Measurements from ENCODE around the gene FCGR3A. TPM values are rescaled to one million over a fixed set of nuclear protein-coding genes. Genes with fewer than 3 reads are reported as not detected.

Gene FCGR3A
- total and polyA plus RNA-seq, 2 of the 8 experiments (the other 6 are each of a cell fraction or from before 2014, with no cell fraction given), result not detected

DNA sequence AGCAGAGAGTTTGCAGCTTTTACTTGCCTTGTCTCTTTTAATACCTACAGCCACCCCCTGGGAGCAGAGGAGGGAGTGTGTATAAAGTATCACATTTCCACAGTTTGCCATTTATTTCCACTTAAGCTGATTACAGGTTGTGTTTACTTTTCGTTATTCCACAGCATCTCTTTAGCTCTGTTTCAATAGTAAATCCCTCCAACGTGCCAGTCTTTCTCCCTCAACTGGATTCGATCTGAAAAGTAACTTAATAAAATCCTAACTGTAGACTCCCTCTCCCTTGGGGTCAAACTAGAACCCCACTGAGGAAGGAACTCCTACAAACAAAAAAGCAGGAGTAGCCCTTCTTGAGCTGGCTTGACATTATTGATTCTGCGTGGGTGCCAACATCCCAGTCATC, 47.4 kb downstream of the FCGR3A start:
- no peaks in the 10 kb centered on the region; a peak in 1 of 7 replicates for H3K27me3 ChIP-seq (replicated peaks in 1 of 4; ENCODE audit: control insufficient read depth in 3 of 4, extremely low read depth in 1 of 4, insufficient read depth in 3 of 4, low read length in 3 of 4)
- TF ChIP-seq CHD1 (IDR thresholded peaks at IDR 0.05; ENCODE audit: low read depth, low read length) (no peak), ATF3 (IDR thresholded peaks at IDR 0.05; ENCODE audit: insufficient read depth, low read depth, low read length) (no peak), CTCF (IDR thresholded peaks at IDR 0.05; ENCODE audit: control extremely low read depth in 1 of 3, insufficient read depth in 1 of 3, low read depth in 1 of 3, low read length in 3 of 3) (no peak), RAD21 (IDR thresholded peaks at IDR 0.05 in 1 of 2, conservative IDR thresholded peaks at IDR 0.05 in 1 of 2; ENCODE audit: low read depth in 2 of 2, low read length in 2 of 2) (no peak), TAF1 (IDR thresholded peaks at IDR 0.05; ENCODE audit: low read depth, low read length) (no peak), KDM4A (IDR thresholded peaks at IDR 0.05; ENCODE audit: low read depth, low read length, severe bottlenecking) (no peak), JUN (IDR thresholded peaks at IDR 0.05; ENCODE audit: low read depth, low read length) (no peak), CBX8 (IDR thresholded peaks at IDR 0.05; ENCODE audit: borderline replicate concordance, low read depth, low read length) (no peak), BACH1 (IDR thresholded peaks at IDR 0.05; ENCODE audit: low read length) (no peak), EZH2 (IDR thresholded peaks at IDR 0.05; ENCODE audit: low read depth, low read length, severe bottlenecking) (no peak), RXRA (IDR thresholded peaks at IDR 0.05; ENCODE audit: insufficient read depth, low read depth, low read length) (no peak)

More for the DNA sequence above, 47.4 kb downstream of the FCGR3A start:
- Histone ChIP-seq H2AK5ac (ENCODE audit: low read depth, low read length) (no peak overlapping the region), H4K20me1 (replicated peaks in 1 of 2; ENCODE audit: control insufficient read depth in 1 of 2, insufficient read depth in 2 of 2, low read length in 2 of 2) (no peaks in the 10 kb centered on the region), H2BK5ac (ENCODE audit: low read depth, low read length) (no peak overlapping the region), H3K14ac (ENCODE audit: insufficient read length) (no peak overlapping the region), H2BK15ac (ENCODE audit: low read length) (no peak overlapping the region), H3K18ac (ENCODE audit: extremely low read depth, low read length) (no peak overlapping the region), H3K9ac (replicated peaks in 1 of 4; ENCODE audit: extremely low read depth in 1 of 4, low read depth in 3 of 4, low read length in 3 of 4) (no peak overlapping the region), H4K5ac (ENCODE audit: insufficient read length, low read depth, low read length) (no peak overlapping the region), H3K56ac (replicated peaks; ENCODE audit: insufficient read length, low read depth, low read length) (no peak overlapping the region), H3K27ac (ENCODE audit: low read depth, low read length) (no peak overlapping the region), H3K36me3 (ENCODE audit: control insufficient read depth in 2 of 4, insufficient read depth in 4 of 4, low read length in 3 of 4) (no peaks in the 10 kb centered on the region), H3K79me1 (ENCODE audit: low read depth, low read length) (no peaks in the 10 kb centered on the region), H3K4me1 (replicated peaks in 1 of 4; ENCODE audit: control insufficient read depth in 3 of 4, insufficient read depth in 4 of 4, low read length in 3 of 4) (peaks cover 0 to 6% (median 0%) of the 10 kb centered on the region in 4 experiments; a peak in 3 of 7 replicates), H3K23me2 (ENCODE audit: low read depth, low read length) (no peaks in the 10 kb centered on the region), H2BK120ac (replicated peaks; ENCODE audit: low read depth, low read length) (no peak overlapping the region), H2AFZ (ENCODE audit: low read length) (no peak overlapping the region), H3K4me3 (ENCODE audit: extremely low read depth in 1 of 4, insufficient read depth in 2 of 4, low read depth in 3 of 4, low read length in 4 of 4) (no peak overlapping the region), H4K8ac (ENCODE audit: extremely low read depth, insufficient read depth, low read length) (no peak overlapping the region), H3K9me3 (ENCODE audit: insufficient read depth in 2 of 2, low read depth in 1 of 2, low read length in 1 of 2) (no peaks in the 10 kb centered on the region), H3K4ac (replicated peaks; ENCODE audit: insufficient read length, low read depth, low read length) (no peak overlapping the region), H3K23ac (ENCODE audit: insufficient read length) (no peak overlapping the region), H2BK12ac (ENCODE audit: low read depth, low read length) (no peak overlapping the region), H3K79me2 (ENCODE audit: control insufficient read depth in 1 of 2, insufficient read depth in 2 of 2, low read length in 2 of 2) (no peaks in the 10 kb centered on the region), H2BK20ac (ENCODE audit: low read length) (no peak overlapping the region), H4K91ac (replicated peaks; ENCODE audit: insufficient read length, low read length) (no peak overlapping the region), H3K4me2 (ENCODE audit: insufficient read depth in 1 of 2, low read depth in 2 of 2, low read length in 2 of 2) (no peak overlapping the region)
- 87% methylated on average over 4 of the region's 4 CpGs; no CpG with 5 or more reads in 1 of the 2 experiments for WGBS, 2 experiments (ENCODE audit: extremely low coverage in 1 of 2, insufficient coverage in 1 of 2, insufficient read length in 1 of 2, insufficient replicate concordance in 2 of 2, low coverage in 1 of 2, low lambda C conversion rate in 2 of 2, missing lambda C conversion rate in 1 of 2)
- POLR2A ChIA-PET (ENCODE audit: partially characterized antibody), result no interaction called here
- FAIRE-seq, result no peak
- DNase-seq (ENCODE audit: low read depth in 1 of 2, low spot score in 2 of 2), result no peak
- CTCF ChIA-PET (ENCODE audit: partially characterized antibody), result interaction anchor here (0.9 to 1.3 kb wide), 3 partner anchors 9 to 240 kb away, joined by 3 read pairs; no protein-coding TSS in a partner anchor

All from H1 (cell line).